HUES48 (cell line): ENCODE results near the gene COL17A1.
A peak's percentile ranks its signal among the peaks of the same experiment; 100 is the strongest.

Source experiments
- H3K27ac ChIP-seq: one replicate; pipeline ENCODE4 v1.7.0; 2013; ENCODE audit warnings: low read depth, low read length, inconsistent platforms
- H3K27me3 ChIP-seq: 2 replicates; pipeline ENCODE4 v1.6.1; 2013; ENCODE audit warnings: mild to moderate bottlenecking, low read length; ENCODE audit not compliant: control insufficient read depth, insufficient read depth
- H3K36me3 ChIP-seq: 2 replicates; pipeline ENCODE4 v1.6.1; 2013; ENCODE audit warnings: low read length; ENCODE audit not compliant: control insufficient read depth, insufficient read depth
- H3K4me1 ChIP-seq: 2 replicates; pipeline ENCODE4 v1.6.1; 2013; ENCODE audit warnings: mild to moderate bottlenecking, low read length; ENCODE audit not compliant: control insufficient read depth, insufficient read depth
- H3K4me3 ChIP-seq: 2 replicates; pipeline ENCODE4 v1.5.1; 2013; ENCODE audit warnings: mild to moderate bottlenecking, low read depth, low read length
- H3K9ac ChIP-seq: 2 replicates; pipeline ENCODE4 v1.6.1; 2013; ENCODE audit warnings: mild to moderate bottlenecking, low read depth, low read length, moderate library complexity
- H3K9me3 ChIP-seq: 2 replicates; pipeline ENCODE4 v1.6.1; 2013; ENCODE audit warnings: low read length; ENCODE audit not compliant: control insufficient read depth, insufficient read depth

The COL17A1 gene

DNA sequence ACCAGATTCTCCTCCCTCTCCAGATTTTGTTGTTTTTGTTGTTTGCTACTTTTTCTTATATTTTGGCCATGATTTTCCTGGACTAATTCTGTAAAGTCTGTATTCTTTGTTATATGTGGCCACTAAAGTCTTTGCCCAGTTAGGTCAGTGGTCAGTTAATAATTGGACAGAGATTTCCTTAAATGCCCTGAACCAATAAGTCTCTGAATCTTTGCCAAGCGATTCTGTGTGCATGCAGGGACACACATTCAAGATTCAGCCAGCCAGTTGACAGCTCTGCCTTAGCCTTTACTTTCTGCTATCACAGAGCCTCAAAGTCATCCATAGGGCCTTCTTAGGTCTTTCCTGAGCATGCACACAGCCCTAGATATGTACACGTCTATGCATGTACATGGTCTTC lies 11.0 kb upstream of the COL17A1 start:
- Histone ChIP-seq H3K4me3 (no peak overlapping the region), H3K27me3 (no peaks in the 10 kb centered on the region), H3K9ac (no peak overlapping the region), H3K4me1 (no peaks in the 10 kb centered on the region), H3K9me3 (peaks cover 4% of the 10 kb centered on the region), H3K36me3 (no peaks in the 10 kb centered on the region), H3K27ac (no peak overlapping the region)

GRCh38 chr10:104092749-104093148 lies 7.1 kb upstream of the COL17A1 start:
- H3K9ac ChIP-seq, result no peak overlapping the region
- H3K4me3 ChIP-seq, result no peak overlapping the region
- peaks cover 12% of the 10 kb centered on the region for H3K4me1 ChIP-seq
- peaks cover 4% of the 10 kb centered on the region for H3K9me3 ChIP-seq
- H3K36me3 ChIP-seq, result no peaks in the 10 kb centered on the region
- H3K27me3 ChIP-seq, result no peaks in the 10 kb centered on the region
- no peak overlapping the region for H3K27ac ChIP-seq

DNA sequence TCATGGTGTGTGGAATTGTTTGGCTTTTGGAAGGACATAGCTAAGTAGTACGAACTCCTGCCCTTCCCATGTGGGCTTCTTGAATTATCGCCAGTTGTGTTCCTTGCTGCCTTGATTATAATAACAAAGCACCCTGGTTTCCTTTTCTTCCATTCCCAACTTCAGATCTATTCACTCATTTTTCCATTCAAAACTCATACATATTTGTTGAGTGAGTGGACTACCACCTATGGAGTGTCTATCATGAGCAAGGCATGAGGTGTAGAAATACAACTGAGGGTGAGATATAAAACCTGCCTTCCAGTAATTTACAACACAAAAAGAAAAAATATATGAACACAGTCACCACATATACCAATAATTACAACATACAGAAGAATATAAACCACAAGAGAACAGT lies 4.9 kb upstream of the COL17A1 start:
- Histone ChIP-seq H3K4me3 (no peak overlapping the region), H3K4me1 (peaks cover 12% of the 10 kb centered on the region), H3K9ac (no peak overlapping the region), H3K9me3 (no peaks in the 10 kb centered on the region; the same call in 1 of the 2 replicates), H3K27me3 (no peaks in the 10 kb centered on the region), H3K36me3 (no peaks in the 10 kb centered on the region), H3K27ac (no peak overlapping the region)

DNA sequence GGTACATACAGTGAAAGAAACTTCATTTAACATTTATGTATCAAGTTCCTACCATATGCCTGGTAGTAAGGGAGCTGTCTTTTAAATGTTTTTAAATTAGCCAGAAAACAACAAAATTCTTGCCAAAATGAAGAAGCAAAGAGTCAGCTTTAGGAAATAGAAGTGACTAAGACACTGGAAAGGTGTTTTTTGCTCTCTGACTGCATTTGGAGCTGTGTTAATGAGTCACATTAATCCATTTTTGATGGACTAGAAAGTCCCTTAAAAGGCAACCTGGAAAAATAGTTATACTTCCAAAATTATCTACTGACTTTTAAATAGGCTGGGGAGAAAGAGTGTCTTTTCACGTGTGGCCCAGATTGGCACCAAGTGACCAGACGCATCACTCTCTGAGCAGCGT lies 3.9 kb upstream of the COL17A1 start:
- Histone ChIP-seq H3K9me3 (no peaks in the 10 kb centered on the region), H3K9ac (no peak overlapping the region), H3K36me3 (no peaks in the 10 kb centered on the region), H3K4me3 (no peak overlapping the region), H3K4me1 (peaks cover 12% of the 10 kb centered on the region), H3K27me3 (no peaks in the 10 kb centered on the region), H3K27ac (no peak overlapping the region)

GRCh38 chr10:104088239-104088638 lies 2.6 kb upstream of the COL17A1 start:
- peaks cover 12% of the 10 kb centered on the region for H3K4me1 ChIP-seq
- no peaks in the 10 kb centered on the region for H3K9me3 ChIP-seq
- no peak overlapping the region for H3K4me3 ChIP-seq
- no peak overlapping the region for H3K9ac ChIP-seq
- H3K27ac ChIP-seq, result no peak overlapping the region
- H3K27me3 ChIP-seq, result no peaks in the 10 kb centered on the region
- H3K36me3 ChIP-seq, result no peaks in the 10 kb centered on the region

DNA sequence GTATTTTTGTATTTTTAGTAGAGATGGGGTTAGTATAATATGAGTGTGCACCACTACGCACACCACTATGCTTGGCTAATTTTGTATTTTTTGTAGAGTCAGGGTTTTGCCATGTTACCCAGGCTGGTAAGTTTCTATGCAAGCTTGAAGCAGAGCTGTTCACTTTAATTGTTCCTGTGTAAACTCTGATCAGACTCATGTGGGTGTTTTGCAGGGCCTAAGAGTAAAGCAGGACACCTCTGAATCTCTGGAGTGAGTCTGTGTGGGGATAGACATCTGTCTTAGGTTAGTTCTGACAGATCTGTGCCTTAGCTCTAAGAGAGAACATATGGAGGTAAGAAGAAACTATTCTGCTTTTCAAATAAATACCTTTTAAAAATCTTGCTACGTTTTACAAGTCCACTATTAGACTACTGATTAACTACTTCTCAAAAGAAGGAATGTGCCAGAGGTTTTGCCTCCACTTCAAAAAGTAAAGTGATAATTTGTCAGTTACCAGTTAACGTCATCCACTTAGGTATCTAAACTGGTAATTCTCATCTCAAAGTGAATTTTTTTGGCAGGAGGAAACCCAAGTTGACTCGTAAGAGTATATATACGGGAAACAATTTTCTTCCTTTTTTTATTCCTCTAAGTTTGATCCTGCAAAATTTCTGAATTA lies 1.1 kb downstream of the COL17A1 start:
- Histone ChIP-seq H3K9ac (no peak overlapping the region), H3K4me1 (no peaks in the 10 kb centered on the region), H3K27me3 (no peaks in the 10 kb centered on the region), H3K9me3 (no peaks in the 10 kb centered on the region), H3K36me3 (no peaks in the 10 kb centered on the region), H3K27ac (no peak overlapping the region), H3K4me3 (no peak overlapping the region)

GRCh38 chr10:104081998-104082397 lies 3.7 kb downstream of the COL17A1 start:
- Histone ChIP-seq H3K4me1 (peaks cover 11% of the 10 kb centered on the region), H3K27me3 (no peaks in the 10 kb centered on the region), H3K27ac (no peak overlapping the region), H3K9me3 (no peaks in the 10 kb centered on the region), H3K4me3 (no peak overlapping the region), H3K36me3 (no peaks in the 10 kb centered on the region), H3K9ac (no peak overlapping the region)

GRCh38 chr10:104080762-104081161 lies 4.9 kb downstream of the COL17A1 start:
- Histone ChIP-seq H3K4me3 (no peak overlapping the region), H3K9me3 (no peaks in the 10 kb centered on the region), H3K27ac (no peak overlapping the region), H3K27me3 (no peaks in the 10 kb centered on the region), H3K36me3 (no peaks in the 10 kb centered on the region), H3K9ac (no peak overlapping the region), H3K4me1 (peaks cover 20% of the 10 kb centered on the region)

- no peak overlapping the region for H3K4me3 ChIP-seq
- H3K36me3 ChIP-seq, result no peaks in the 10 kb centered on the region
- H3K4me1 ChIP-seq, result peaks cover 20% of the 10 kb centered on the region
- no peaks in the 10 kb centered on the region; the same call in 1 of the 2 replicates for H3K27me3 ChIP-seq
- H3K9ac ChIP-seq, result no peak overlapping the region
- no peaks in the 10 kb centered on the region for H3K9me3 ChIP-seq
- peak overlapping the region; percentile 90 for H3K27ac ChIP-seq
Observed at GRCh38 chr10:104077663-104078151, 8.0 kb downstream of the COL17A1 start.

DNA sequence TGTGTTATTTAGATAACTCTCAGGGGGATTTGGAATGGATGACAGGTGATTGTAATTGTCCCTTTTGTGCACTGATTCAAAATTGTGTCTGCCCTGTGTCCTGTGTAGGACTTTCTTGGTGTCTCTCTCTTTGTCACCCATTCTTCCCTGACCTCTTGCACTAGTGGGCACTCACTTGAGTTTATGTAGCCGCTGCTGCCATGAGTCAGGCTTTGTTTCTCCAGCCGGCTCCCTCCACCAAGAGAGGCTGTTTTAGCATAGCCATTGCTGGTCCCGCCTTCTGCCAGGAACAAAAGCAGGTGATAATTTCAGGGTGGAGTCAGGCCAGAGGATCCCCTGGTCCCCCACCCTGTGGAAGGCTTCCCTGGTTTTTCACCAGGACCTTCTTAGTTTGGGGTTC lies 8.4 kb downstream of the COL17A1 start:
- no peaks in the 10 kb centered on the region; the same call in 1 of the 2 replicates for H3K27me3 ChIP-seq
- H3K4me1 ChIP-seq, result peaks cover 20% of the 10 kb centered on the region
- H3K9ac ChIP-seq, result no peak overlapping the region
- H3K4me3 ChIP-seq, result no peak overlapping the region; the same call in 1 of the 2 replicates
- H3K9me3 ChIP-seq, result no peaks in the 10 kb centered on the region
- H3K36me3 ChIP-seq, result no peaks in the 10 kb centered on the region
- H3K27ac ChIP-seq, result peak overlapping the region; percentile 90

GRCh38 chr10:104076743-104077160 lies 8.9 kb downstream of the COL17A1 start:
- Histone ChIP-seq H3K27me3 (no peaks in the 10 kb centered on the region; the same call in 1 of the 2 replicates), H3K36me3 (no peaks in the 10 kb centered on the region), H3K9me3 (no peaks in the 10 kb centered on the region), H3K4me3 (no peak overlapping the region), H3K4me1 (peaks cover 20% of the 10 kb centered on the region), H3K9ac (no peak overlapping the region), H3K27ac (peak overlapping the region; percentile 90)
